HepG2 (cell line): Measurements from ENCODE around the gene C2orf80. TPM values are rescaled to one million over a fixed set of nuclear protein-coding genes. Genes with fewer than 3 reads are reported as not detected.

Source experiments
- ATAC-seq: fragments of 200-7000 bp; cut with Tn5 transposase; 3 replicates; pipeline ENCODE4 v1.9.1; 2020; ENCODE audit warnings: mild to moderate bottlenecking, moderate library complexity
- BruUV-seq: library from RNA; stranded (reverse); fragments of 400-500 nt; replicated peaks from 2 replicates; lab custom pipeline; 2021; lab: Mats Ljungman, UMichigan
- CTCF ChIA-PET: fragments of 300-600 bp; formaldehyde crosslinking; extraction: SDS; loops from one replicate; lab custom pipeline; 2021; ENCODE audit warnings: low total read pairs, inconsistent platforms, low intra/inter-chr PET ratio; lab: Yijun Ruan, JAX
- POLR2A ChIA-PET: fragments of 350-600 bp; sonication (Branson Sonifier 250); formaldehyde crosslinking; loops from one replicate; lab custom pipeline; 2020; ENCODE audit warnings: antibody characterized with exemption, inconsistent platforms; lab: Yijun Ruan, JAX
- DNase-seq: peaks from one replicate; pipeline ENCODE4 v3.0.0-alpha.2; 2015; ENCODE audit warnings: low spot score
- FAIRE-seq: peaks from 3 replicates; lab custom pipeline; 2011; peaks lifted over from hg19 to GRCh38; lab: Jason Lieb, UNC
- H2AFZ ChIP-seq: one replicate; pipeline ENCODE4 v1.6.1; 2011; ENCODE audit warnings: low read length, inconsistent platforms
- H3K27ac ChIP-seq: fragments of 300-600 bp; 3 replicates; pipeline ENCODE4 v1.8.0; 2011; ENCODE audit warnings: mixed run types, mild to moderate bottlenecking, mixed read lengths, low read length, inconsistent platforms; ENCODE audit not compliant: insufficient read depth; ENCODE audit errors: extremely low read length
- H3K27me3 ChIP-seq, 2 experiments: fragments of 200-600 bp in 1 of 2; 2 replicates in 1 of 2; 3 replicates in 1 of 2; pipeline versions ENCODE4 v1.6.0 to v1.8.0; 2011; ENCODE audit warnings: low read length in 2 of 2, mild to moderate bottlenecking in 2 of 2, moderate library complexity in 2 of 2, inconsistent platforms in 1 of 2; ENCODE audit not compliant: insufficient read depth in 2 of 2, control insufficient read depth in 1 of 2
- H3K36me3 ChIP-seq, 2 experiments: fragments of 200-600 bp in 1 of 2; replicated peaks in 1 of 2; 2 replicates in 1 of 2; 3 replicates in 1 of 2; pipeline versions ENCODE4 v1.5.1 to v1.8.0; 2011; ENCODE audit warnings: low read length in 2 of 2, inconsistent platforms in 1 of 2; ENCODE audit not compliant: insufficient read depth in 2 of 2, control insufficient read depth in 1 of 2
- H3K4me1 ChIP-seq: 2 replicates; pipeline ENCODE4 v1.5.1; 2012; ENCODE audit warnings: low read length, inconsistent platforms; ENCODE audit not compliant: insufficient read depth
- H3K4me2 ChIP-seq: 2 replicates; pipeline ENCODE4 v1.6.0; 2011; ENCODE audit warnings: low read depth, low read length, inconsistent platforms
- H3K4me3 ChIP-seq, 3 experiments: fragments of 200-600 bp in 1 of 3; sonication (generic), shearing (Covaris generic) in 1 of 3; replicated peaks in 1 of 3; 2 replicates each; pipeline ENCODE4 v1.5.1; 2011 to 2016; ENCODE audit warnings: low read length in 3 of 3, inconsistent platforms in 2 of 3, low read depth in 2 of 3, mild to moderate bottlenecking in 2 of 3, control low read depth in 1 of 3, mixed read lengths in 1 of 3; ENCODE audit not compliant: insufficient read depth in 1 of 3
- H3K79me2 ChIP-seq: one replicate; pipeline ENCODE4 v1.6.1; 2011; ENCODE audit warnings: low read length, inconsistent platforms; ENCODE audit not compliant: insufficient read depth
- H3K9ac ChIP-seq: 2 replicates; pipeline ENCODE4 v1.6.0; 2011; ENCODE audit warnings: mild to moderate bottlenecking, low read depth, low read length, inconsistent platforms; ENCODE audit not compliant: insufficient read depth
- H3K9me3 ChIP-seq: 2 replicates; pipeline ENCODE4 v1.5.1; 2012; ENCODE audit warnings: mild to moderate bottlenecking, low read length
- H4K20me1 ChIP-seq: 2 replicates; pipeline ENCODE4 v1.6.0; 2011; ENCODE audit warnings: inconsistent platforms, mild to moderate bottlenecking, low read length, moderate library complexity; ENCODE audit not compliant: insufficient read depth
- ATF4 ChIP-seq, 2 experiments: fragments of 450-650 bp in 1 of 2; sonication (generic) in 1 of 2; formaldehyde crosslinking; IDR thresholded peaks; 2 replicates each; pipeline versions ENCODE4 v1.5.0 to v1.8.0; 2020 to 2022; ENCODE audit warnings: mild to moderate bottlenecking in 1 of 2, missing genetic modification reagents in 1 of 2
- ETV5 ChIP-seq: IDR thresholded peaks from 2 replicates; pipeline ENCODE4 v1.6.1; 2018; ENCODE audit warnings: missing biosample characterization, missing genetic modification reagents, inconsistent platforms, borderline replicate concordance
- IKZF5 ChIP-seq: IDR thresholded peaks from 2 replicates; pipeline ENCODE4 v1.6.1; 2018; ENCODE audit warnings: missing genetic modification reagents, mild to moderate bottlenecking, missing compliant biosample characterization
- KAT7 ChIP-seq: IDR thresholded peaks from 2 replicates; pipeline ENCODE4 v1.6.1; 2018; ENCODE audit warnings: borderline replicate concordance, missing compliant biosample characterization
- KDM3A ChIP-seq: IDR thresholded peaks from 2 replicates; pipeline ENCODE4 v1.6.1; 2018; ENCODE audit warnings: low read depth, missing compliant biosample characterization
- MYC ChIP-seq: sonication (generic); formaldehyde crosslinking; IDR thresholded peaks from 2 replicates; pipeline ENCODE4 v1.9.0; 2021; ENCODE audit warnings: missing genetic modification reagents, borderline replicate concordance
- PITX1 ChIP-seq: sonication (generic); formaldehyde crosslinking; IDR thresholded peaks from 2 replicates; pipeline ENCODE4 v1.5.1; 2020; ENCODE audit warnings: mild to moderate bottlenecking, missing genetic modification reagents
- RAD21 ChIP-seq: fragments of 450-650 bp; formaldehyde crosslinking; IDR thresholded peaks from 2 replicates; pipeline ENCODE4 v1.5.0; 2020; ENCODE audit warnings: mild to moderate bottlenecking
- REL ChIP-seq: sonication (generic); formaldehyde crosslinking; conservative IDR thresholded peaks from 2 replicates; pipeline ENCODE4 v1.8.0; 2022; ENCODE audit warnings: mild to moderate bottlenecking, missing genetic modification reagents, moderate library complexity
- RFX3 ChIP-seq: IDR thresholded peaks from 2 replicates; pipeline ENCODE4 v1.6.1; 2016; ENCODE audit warnings: missing biosample characterization, missing genetic modification reagents
- RFX5 ChIP-seq: IDR thresholded peaks from 2 replicates; pipeline ENCODE4 v1.6.1; 2011; ENCODE audit warnings: low read depth, low read length, improper control_type of control experiment
- SMAD9 ChIP-seq: sonication (generic); formaldehyde crosslinking; IDR thresholded peaks from 2 replicates; pipeline ENCODE4 v1.5.1; 2020; ENCODE audit warnings: mild to moderate bottlenecking, missing genetic modification reagents
- SP4 ChIP-seq: sonication (generic); formaldehyde crosslinking; IDR thresholded peaks from 2 replicates; pipeline ENCODE4 v1.8.1; 2023; ENCODE audit warnings: mild to moderate bottlenecking, missing genetic modification reagents
- ZNF253 ChIP-seq: sonication (generic); formaldehyde crosslinking; IDR thresholded peaks from 2 replicates; pipeline ENCODE4 v1.8.0; 2022; ENCODE audit warnings: mild to moderate bottlenecking, missing genetic modification reagents, borderline replicate concordance
- ZNF333 ChIP-seq: sonication (generic); formaldehyde crosslinking; IDR thresholded peaks from 2 replicates; pipeline ENCODE4 v1.4.0; 2020; ENCODE audit warnings: mild to moderate bottlenecking, missing genetic modification reagents, borderline replicate concordance
- ZNF44 ChIP-seq: sonication (generic); formaldehyde crosslinking; IDR thresholded peaks from 2 replicates; pipeline ENCODE4 v1.5.1; 2020; ENCODE audit warnings: mild to moderate bottlenecking, missing genetic modification reagents
- ZNF850 ChIP-seq: sonication (generic); formaldehyde crosslinking; conservative IDR thresholded peaks from 2 replicates; pipeline ENCODE4 v1.9.0; 2021; ENCODE audit warnings: mild to moderate bottlenecking, missing genetic modification reagents
- whole genome bisulfite sequencing: methylation state at CpG from one replicate; pipeline ENCODE4 v1.1.6; 2017; ENCODE audit warnings: low lambda C conversion rate; 5-methylcytosine and 5-hydroxymethylcytosine counted together
- in situ Hi-C: cut with HindIII; loops from 2 replicates; pipeline ENCODE4 v1.10.0; 2017; ENCODE audit warnings: low pct_unique_long_range_greater_than_20kb; ENCODE audit not compliant: extremely low pct_ligation_motif_present
- intact Hi-C: fragments of 100-400 bp; cut with micrococcal nuclease; formaldehyde crosslinking; loops from one replicate; pipeline ENCODE4 v1.10.0; 2022; ENCODE audit not compliant: unreplicated experiment
- polyA plus RNA-seq, 8 experiments: library from polyadenylated mRNA; depleted of rRNA in 3 of 8; stranded (reverse) in 7 of 8; unstranded in 1 of 8; fragments of >200 nt; fragmentation: Illumina TruSeq in 4 of 8; extraction: Trizol in 4 of 8; gene quantifications; 2 replicates each; pipeline versions ENCODE4 v1.2.1 to v1.2.3, GENCODE V29; 2011 to 2016; ENCODE audit warnings: low read depth in 4 of 8, missing spikeins in 1 of 8, mixed read lengths in 1 of 8; ENCODE audit not compliant: insufficient read depth in 1 of 8
- total RNA-seq, 5 experiments: library from RNA; depleted of rRNA; stranded (reverse); fragments of >200 nt; fragmentation: Illumina TruSeq; extraction: Trizol; gene quantifications; 2 replicates each; pipeline ENCODE4 v1.2.3, GENCODE V29; 2016; ENCODE audit warnings: low read depth in 1 of 5
- TF ChIP-seq, protein P1 (sequence below): sonication (generic); formaldehyde crosslinking; IDR thresholded peaks from 2 replicates; pipeline ENCODE4 v1.5.0; 2020; ENCODE audit warnings: missing genetic modification reagents
- TF ChIP-seq, protein P2 (sequence below): sonication (generic); formaldehyde crosslinking; IDR thresholded peaks from 2 replicates; pipeline ENCODE4 v1.5.1; 2020; ENCODE audit warnings: mild to moderate bottlenecking, missing genetic modification reagents, moderate library complexity

Gene C2orf80
- total and polyA plus RNA-seq, 2 of the 13 experiments (the other 11 are each of a cell fraction or from before 2014, with no cell fraction given), result not detected

DNA sequence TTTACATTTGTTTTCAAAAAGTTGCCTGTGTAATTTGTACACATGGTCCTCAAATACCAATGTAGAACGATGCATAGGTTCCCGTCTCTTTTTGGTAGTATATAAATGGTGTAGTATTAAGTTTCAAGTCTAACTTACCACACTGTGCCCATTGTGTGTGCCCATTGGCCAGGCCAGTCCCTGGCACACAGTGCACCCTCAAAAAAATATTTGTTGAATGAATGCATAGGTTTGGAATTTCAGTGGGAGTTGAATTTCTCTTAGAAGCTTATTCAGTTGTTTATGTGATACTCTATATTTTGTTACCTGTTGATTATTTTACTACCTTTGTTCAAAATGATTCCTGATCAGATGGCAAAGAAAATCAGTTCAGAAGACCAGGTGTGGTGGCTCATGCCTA lies 35.0 kb upstream of the C2orf80 start:
- H3K9ac ChIP-seq, result no peak overlapping the region
- no peaks in the 10 kb centered on the region for H3K4me1 ChIP-seq
- no peak overlapping the region for H3K27ac ChIP-seq
- no peak for ATAC-seq
- H3K36me3 ChIP-seq, result no peaks in the 10 kb centered on the region
- no TSS peak for BruUV-seq
- H3K79me2 ChIP-seq, result no peaks in the 10 kb centered on the region
- H4K20me1 ChIP-seq, result no peaks in the 10 kb centered on the region
- ChIA-PET POLR2A (no interaction called here), CTCF (no interaction called here)
- 64% methylated on average over 2 of the region's 2 CpGs for WGBS
- no peaks in the 10 kb centered on the region for H3K9me3 ChIP-seq
- H3K4me3 ChIP-seq, result no peak overlapping the region
- intact Hi-C loops, result no loop called here
- in situ Hi-C loops, result no loop called here
- DNase-seq, result no peak
- TF ChIP-seq, protein P1, sequence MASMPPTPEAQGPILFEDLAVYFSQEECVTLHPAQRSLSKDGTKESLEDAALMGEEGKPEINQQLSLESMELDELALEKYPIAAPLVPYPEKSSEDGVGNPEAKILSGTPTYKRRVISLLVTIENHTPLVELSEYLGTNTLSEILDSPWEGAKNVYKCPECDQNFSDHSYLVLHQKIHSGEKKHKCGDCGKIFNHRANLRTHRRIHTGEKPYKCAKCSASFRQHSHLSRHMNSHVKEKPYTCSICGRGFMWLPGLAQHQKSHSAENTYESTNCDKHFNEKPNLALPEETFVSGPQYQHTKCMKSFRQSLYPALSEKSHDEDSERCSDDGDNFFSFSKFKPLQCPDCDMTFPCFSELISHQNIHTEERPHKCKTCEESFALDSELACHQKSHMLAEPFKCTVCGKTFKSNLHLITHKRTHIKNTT, result no peak
- TF ChIP-seq ETV5 (CRISPR knock-in tag) (no peak), RAD21 (CRISPR knock-in tag) (no peak), ZNF850 (CRISPR knock-in tag) (no peak), SMAD9 (CRISPR knock-in tag) (no peak), ZNF44 (CRISPR knock-in tag) (no peak), KDM3A (CRISPR knock-in tag) (no peak), ZNF333 (CRISPR knock-in tag) (no peak), PITX1 (CRISPR knock-in tag) (no peak), KAT7 (CRISPR knock-in tag) (no peak), ZNF253 (CRISPR knock-in tag) (no peak), IKZF5 (CRISPR knock-in tag) (no peak), RFX5 (no peak), RFX3 (CRISPR knock-in tag) (no peak), SP4 (CRISPR knock-in tag) (no peak), ATF4 (CRISPR knock-in tag; IDR thresholded peaks at IDR 0.05) (no peak), MYC (CRISPR knock-in tag) (no peak), REL (CRISPR knock-in tag) (no peak)
- TF ChIP-seq, protein P2, sequence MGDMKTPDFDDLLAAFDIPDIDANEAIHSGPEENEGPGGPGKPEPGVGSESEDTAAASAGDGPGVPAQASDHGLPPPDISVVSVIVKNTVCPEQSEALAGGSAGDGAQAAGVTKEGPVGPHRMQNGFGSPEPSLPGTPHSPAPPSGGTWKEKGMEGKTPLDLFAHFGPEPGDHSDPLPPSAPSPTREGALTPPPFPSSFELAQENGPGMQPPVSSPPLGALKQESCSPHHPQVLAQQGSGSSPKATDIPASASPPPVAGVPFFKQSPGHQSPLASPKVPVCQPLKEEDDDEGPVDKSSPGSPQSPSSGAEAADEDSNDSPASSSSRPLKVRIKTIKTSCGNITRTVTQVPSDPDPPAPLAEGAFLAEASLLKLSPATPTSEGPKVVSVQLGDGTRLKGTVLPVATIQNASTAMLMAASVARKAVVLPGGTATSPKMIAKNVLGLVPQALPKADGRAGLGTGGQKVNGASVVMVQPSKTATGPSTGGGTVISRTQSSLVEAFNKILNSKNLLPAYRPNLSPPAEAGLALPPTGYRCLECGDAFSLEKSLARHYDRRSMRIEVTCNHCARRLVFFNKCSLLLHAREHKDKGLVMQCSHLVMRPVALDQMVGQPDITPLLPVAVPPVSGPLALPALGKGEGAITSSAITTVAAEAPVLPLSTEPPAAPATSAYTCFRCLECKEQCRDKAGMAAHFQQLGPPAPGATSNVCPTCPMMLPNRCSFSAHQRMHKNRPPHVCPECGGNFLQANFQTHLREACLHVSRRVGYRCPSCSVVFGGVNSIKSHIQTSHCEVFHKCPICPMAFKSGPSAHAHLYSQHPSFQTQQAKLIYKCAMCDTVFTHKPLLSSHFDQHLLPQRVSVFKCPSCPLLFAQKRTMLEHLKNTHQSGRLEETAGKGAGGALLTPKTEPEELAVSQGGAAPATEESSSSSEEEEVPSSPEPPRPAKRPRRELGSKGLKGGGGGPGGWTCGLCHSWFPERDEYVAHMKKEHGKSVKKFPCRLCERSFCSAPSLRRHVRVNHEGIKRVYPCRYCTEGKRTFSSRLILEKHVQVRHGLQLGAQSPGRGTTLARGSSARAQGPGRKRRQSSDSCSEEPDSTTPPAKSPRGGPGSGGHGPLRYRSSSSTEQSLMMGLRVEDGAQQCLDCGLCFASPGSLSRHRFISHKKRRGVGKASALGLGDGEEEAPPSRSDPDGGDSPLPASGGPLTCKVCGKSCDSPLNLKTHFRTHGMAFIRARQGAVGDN (CRISPR knock-in tag), result no peak
- no peaks in the 10 kb centered on the region; a peak in 1 of 5 replicates for H3K27me3 ChIP-seq
- no peak for FAIRE-seq
- H2AFZ ChIP-seq, result no peak overlapping the region
- H3K4me2 ChIP-seq, result no peak overlapping the region
